Iris pigment epithelial cell (primary cell): ENCODE results near the gene ATP5ME.
"Not testable (repeated sequence)": the region's sequence is repeated elsewhere in the genome, so short reads cannot be mapped to it uniquely, and the experiment has no call there.

ENCODE experiments used
- DNase-seq: peaks from one replicate; pipeline ENCODE4 v3.0.0-alpha.2; 2011; ENCODE audit warnings: low read depth

The ATP5ME gene

GRCh38 chr4:704971-705277 is 30.8 kb upstream of the ATP5ME start:
- no peak for DNase-seq

DNA sequence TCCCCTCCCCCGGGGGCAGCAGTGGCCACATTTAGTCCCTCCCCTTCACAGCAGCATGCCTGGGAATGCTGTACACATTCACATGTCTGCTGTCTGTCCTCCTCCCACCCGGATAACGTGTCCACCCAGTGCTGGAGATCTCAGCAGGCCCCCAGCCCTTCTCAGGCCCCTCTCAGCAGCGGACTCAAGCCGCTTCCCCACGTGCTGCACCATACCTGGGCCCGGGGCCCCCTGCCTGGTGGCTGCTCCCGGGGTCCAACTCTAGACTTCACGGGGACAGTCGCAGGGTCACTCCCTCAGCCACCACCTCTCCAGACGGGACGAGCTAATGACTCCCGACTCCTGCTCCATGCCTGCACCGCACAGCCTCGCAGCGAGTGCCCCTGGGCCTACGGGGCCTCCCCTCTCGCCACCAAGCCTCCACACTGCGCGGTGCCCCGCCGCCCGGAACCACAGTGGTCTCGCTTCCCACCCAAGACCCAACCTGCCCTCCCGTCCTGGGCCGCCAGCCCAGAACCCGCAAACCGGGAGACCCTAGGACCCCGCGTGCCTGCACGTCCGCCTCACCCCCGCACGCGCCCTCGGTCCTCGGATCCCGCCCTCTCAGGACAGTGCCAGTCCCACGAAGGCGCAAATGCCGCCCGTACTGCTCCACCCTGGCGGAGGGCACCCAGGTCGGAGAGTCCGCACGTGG is 30.3 kb upstream of the ATP5ME start:
- DNase-seq, result no peak

GRCh38 chr4:703336-704197 is 29.5 kb upstream of the ATP5ME start:
- DNase-seq, result no peak

DNA sequence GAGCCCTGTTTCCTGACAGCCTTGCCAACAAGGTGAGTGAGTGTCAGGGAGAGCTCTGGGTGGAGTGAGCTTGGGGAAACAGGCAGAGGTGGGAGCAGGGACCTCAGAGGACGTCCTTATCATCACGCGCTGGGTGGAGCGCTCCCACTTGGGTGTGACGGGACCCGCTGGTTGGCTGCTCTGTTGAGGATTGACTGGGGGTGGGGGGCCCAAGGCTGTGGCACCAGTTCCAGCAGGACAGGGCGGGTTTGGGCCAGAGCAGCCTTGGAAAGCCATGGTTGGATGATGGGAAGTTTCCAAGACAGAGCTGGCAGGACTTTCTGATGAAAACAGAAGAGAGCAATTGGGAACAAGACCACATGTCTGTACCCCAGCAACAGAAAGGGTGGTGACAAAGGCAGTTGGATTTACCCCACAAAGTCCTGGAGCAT is 28.6 kb upstream of the ATP5ME start:
- DNase-seq, result no peak

- DNase-seq, result no peak
Observed at GRCh38 chr4:700587-701264, 26.6 kb upstream of the ATP5ME start.

DNA sequence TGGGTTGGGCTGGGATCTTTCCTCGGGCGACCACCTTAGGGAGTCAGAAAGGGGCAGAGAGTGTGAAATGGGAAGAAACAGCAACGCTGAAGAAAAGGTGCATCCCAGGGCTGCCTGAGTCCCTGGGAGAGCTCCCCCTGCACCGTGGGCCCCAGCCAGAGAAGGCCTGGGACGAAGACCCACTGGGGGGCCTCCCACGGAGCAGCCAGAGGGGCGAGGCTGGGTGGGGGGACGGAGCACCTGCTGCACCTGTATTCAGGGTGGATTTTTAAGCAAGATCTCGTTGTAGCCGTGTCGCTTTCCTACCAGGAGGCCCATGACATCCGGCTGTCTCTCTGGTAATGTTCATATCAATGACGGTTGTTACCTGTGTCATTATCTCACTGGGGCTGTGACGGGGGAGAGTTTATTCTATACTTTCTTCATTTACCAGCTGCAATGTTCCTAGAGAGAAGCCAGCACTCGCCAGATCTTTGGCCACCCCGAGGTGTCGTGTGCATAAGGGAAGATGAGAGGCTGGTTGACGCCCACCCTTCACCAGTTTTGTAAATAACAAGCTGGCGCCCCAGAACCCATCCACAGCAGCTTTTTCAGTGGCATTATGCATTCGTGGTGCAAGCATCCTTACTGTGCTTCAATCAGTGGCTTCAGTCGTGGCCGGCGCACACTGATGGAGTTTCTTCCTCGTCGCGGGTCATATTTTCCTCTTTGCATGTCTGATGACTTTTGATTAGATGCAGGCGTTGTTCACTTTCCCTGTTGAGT is 25.9 kb upstream of the ATP5ME start:
- DNase-seq, result no peak

DNA sequence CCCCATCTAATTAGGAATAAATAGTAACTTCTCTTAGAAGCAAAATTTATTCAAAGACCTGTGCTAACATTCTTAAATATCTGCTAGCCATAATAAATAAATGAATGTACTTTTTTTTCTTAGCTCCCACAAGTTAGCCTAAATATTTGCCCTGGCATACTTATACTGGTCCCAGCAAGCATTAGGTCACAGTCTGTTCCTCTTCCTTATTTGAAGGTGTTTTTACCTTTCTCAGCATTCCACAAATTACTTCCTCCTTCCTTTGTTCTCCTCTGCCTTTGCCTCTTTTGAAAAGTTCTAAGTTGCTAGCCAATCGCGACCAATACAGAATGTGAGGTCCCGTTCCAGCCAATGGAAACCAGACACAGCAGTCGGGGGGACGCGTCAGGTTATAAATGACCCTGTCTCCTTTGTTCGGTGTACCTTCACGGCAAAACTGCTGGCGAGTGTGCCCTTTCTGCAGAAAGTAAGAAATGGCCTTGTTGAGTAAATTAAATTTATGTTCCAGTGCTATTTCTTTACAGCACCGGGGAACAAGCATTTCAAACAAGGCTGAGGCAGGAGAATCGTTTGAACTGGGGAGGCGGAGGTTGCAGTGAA is 20.4 kb upstream of the ATP5ME start:
- DNase-seq, result not testable (repeated sequence)

GRCh38 chr4:692771-693554 is 18.9 kb upstream of the ATP5ME start:
- no peak for DNase-seq

DNA sequence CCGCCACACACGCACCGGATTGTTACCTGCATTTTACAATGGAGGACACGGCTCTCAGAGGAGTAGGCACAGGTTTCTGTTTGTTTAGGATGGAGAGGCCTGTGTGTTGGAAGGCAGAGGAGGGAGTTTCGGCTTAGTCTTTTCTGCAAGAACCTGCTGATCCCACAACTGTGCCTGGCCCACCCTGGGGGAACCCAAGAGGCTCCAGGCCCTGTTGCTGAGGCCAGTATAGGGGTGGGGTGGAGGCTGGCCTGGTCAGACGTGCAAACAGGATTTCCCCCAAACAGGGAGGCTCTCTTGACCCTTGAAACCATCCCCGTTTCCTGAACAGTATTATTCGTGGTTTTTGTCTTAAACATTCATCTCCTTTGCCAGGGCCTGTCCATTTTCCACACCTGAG is 15.6 kb upstream of the ATP5ME start:
- DNase-seq, result no peak

- no peak for DNase-seq
Observed at GRCh38 chr4:688854-689681, 15.0 kb upstream of the ATP5ME start, which contains the start of gene SLC49A3. Gene SLC49A3 (minus strand): TSS chr4:689151. CDS start chr4:689127, 24 bp downstream.

DNA sequence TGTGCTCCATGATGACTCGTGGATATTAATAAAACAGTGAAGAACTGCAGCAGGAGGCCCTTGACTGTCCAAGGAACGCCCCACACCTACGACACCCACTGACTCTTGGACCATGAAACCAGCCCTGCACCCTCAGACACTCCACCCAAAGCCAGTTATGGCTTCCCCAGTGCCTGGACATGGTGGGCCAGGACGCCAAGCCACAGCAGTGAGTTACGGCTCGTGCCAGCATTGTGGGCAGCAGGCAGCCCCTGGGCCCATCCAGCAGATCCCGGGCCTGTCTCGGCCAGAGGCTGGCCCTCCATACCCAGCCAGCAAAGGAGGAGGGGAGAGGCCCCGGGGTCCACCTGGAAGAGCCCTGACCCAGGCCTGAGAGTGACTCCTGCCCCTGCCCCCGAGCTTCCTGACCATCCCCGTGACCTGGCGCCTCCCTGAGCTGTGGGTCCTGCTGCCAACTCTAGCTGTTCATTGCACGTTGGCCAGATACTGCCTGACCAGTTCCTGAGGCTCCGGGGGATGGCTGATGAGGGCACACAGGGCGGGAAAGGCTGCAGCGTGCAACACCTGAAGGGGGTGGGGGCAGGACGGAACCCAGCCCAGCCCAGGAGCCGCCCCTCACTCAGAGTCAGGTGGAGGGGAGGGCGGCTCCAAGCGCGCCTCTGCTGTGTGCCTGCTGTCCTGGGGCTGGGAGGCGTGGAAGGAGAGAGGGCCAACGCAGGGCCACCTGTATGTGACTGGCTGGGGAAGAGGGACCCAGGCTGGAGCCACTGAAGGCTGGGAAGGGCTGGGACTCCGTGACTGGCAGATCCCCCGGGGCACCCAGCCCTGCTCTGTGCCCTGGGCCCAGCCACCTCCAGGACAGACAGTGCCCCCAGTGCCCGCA is 14.1 kb upstream of the ATP5ME start:
- DNase-seq, result no peak

GRCh38 chr4:687048-687970 is 13.2 kb upstream of the ATP5ME start:
- DNase-seq, result peak; percentile 94

GRCh38 chr4:686413-687040 is 12.5 kb upstream of the ATP5ME start:
- DNase-seq, result no peak

- DNase-seq, result no peak
Observed at GRCh38 chr4:685679-686412, 11.8 kb upstream of the ATP5ME start.

DNA sequence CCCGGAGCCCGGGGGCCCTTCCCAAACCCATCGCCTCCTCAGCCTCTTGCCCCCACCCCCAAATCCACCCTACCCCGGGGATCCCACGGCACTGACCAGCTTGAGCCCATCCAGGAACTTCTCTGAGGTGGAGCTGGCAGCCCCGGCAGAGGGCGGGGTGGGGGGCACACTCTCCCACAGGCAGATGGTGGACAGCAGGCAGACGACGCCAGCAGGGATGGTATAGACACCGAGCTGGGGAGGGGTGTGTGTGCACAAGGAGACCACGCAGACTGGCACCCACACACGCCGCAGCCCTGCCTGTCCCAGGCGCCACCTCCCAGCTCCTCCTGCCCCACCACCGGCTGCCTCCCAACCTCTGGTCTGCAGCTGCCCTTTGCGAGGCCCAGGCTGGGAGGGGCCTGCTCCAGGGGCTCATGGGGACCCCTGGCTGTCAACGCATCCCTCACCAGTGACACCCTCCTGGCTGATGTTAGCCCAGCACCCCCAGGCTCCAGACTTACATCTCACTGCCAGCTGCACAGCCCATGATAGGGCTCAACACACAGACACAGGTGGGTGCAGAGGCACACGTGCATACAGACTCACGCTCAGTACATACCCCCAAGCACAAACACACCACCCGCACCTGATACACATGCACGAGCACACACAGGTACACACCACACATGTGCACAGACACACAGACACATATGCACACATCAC is 10.7 kb upstream of the ATP5ME start:
- DNase-seq, result no peak

DNA sequence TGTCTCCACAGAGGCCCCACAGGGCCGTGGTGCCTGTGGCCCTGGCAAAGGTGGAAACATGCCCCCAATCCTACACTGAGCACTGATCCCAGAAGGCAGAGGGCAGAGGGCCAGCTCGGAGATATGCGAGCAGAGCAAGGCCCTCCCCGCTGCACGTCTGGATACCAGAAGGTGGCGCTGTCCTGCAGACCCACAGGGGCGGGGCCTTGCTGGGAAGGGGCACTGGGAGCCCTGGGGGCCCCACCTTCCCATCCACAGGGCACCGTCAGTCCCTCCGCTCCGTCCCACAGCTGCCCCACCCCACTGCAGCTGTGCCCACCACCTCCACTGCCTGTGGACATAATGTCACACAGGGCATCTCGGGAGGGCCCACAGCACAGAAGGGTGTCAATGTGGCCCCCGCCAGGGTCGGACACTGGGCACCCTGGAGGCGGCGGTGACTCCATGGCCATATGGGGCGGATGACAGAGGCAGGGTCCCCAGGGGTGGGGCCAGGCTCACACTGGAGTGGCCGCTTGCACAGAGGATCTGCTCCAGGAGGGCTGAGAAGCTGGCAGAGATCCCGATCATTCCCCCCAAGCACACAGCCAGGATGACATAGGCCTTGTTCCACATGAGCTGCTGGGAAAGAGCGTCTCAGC is 10.0 kb upstream of the ATP5ME start:
- peak; percentile 72 for DNase-seq
